Hematopoietic multipotent progenitor cell treated with erythropoietin and hydrocortisone succinate and interleukin-3 and kit ligand, for 8 days (in vitro differentiated cells): Measurements from ENCODE around the gene CCDC60.

ENCODE experiments used
- DNase-seq: peaks from one replicate; pipeline ENCODE4 v3.0.0-alpha.2; 2015

Gene CCDC60

GRCh38 chr12:119556854-119557253 lies 222.3 kb downstream of the CCDC60 start:
- no peak for DNase-seq

DNA sequence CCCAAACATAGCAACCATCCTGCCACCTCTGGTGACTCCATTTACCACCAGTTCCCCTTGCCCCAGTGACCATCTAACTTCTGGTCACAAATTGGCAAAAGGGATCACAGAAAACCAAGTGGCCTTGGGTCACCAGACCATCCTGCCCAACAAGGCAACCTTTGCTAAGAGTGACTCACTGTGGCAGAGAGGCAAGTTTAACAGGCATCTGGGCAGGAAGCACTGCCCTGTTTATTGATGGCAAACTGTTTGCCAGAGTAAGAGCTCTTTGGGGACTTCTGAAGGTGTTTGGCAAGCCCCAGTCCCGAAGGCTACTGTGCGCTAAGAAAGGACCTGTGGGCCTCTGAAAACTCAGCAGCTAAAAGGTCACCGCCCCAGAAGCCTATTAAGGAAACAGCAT lies 230.9 kb downstream of the CCDC60 start:
- DNase-seq = no peak

- DNase-seq = no peak
These were observed 236.2 kb downstream of the CCDC60 start for GRCh38 chr12:119570771-119571170.

DNA sequence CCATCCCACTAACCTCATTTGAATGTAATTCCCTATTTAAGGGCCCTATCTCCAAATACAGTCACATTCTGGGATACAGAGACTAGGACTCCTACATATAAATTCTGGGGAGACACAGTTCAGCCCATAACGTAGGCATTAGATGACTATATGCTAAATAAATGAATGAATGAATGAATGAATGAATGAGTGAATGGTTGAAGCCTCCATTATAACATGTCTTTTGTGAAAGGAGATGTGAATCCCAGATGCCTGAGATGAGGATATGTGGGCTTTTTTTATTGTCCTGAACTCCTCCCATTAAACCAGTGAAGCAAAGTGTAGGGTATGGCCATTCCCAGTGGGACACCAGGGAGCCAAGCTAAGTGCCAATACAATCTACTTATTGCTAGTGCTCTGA lies 238.6 kb downstream of the CCDC60 start:
- no peak for DNase-seq

DNA sequence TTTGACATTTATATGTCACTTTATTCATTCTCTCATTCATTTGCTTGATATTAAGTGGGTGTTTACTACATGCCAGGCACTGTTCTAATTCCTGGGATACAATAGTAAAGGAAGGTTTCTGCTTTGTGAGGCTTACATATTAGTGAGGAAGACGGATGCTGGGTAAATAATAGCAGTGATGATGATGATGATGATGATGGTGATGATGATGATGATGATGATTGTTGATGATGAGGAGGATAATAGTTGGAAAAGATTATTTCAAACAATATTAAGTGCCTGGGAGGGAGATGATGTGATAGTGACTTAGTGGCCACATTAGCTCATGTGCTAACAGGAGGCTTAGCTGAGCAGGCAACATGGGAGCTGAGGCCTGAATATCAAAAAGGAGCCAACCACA lies 239.7 kb downstream of the CCDC60 start:
- no peak for DNase-seq

GRCh38 chr12:119576118-119576810 lies 241.7 kb downstream of the CCDC60 start:
- DNase-seq = no peak

GRCh38 chr12:119576915-119577314 lies 242.4 kb downstream of the CCDC60 start:
- no peak for DNase-seq

- DNase-seq = no peak
These were observed 243.6 kb downstream of the CCDC60 start for GRCh38 chr12:119578112-119578511.

- no peak for DNase-seq
These were observed 254.6 kb downstream of the CCDC60 start for GRCh38 chr12:119589097-119589496.

DNA sequence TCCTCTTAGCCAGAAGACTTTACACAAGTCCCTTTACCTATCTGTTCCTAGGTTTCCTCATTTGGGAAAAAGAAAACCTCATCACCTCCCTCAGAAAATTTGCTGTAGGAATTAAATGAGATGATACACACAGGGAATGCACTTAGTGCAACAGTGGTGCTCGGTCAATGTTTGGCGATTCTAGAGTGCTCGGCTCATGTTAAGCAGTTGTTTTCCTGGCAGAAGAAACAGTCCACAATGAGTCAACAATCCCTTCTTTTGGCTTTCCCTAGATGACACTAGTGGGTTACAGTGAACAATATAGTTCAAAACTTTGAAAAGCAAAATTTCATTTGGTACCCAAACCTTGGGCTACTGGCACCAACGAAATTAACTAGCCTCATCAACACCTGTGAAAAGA lies 255.1 kb downstream of the CCDC60 start:
- no peak for DNase-seq
